Renal cortical epithelial cell (primary cell): Measurements from ENCODE around the gene DNAH9. TPM values are rescaled to one million over a fixed set of nuclear protein-coding genes. Genes with fewer than 3 reads are reported as not detected.

Experiments
- DNase-seq: peaks from one replicate; pipeline ENCODE4 v3.0.0-alpha.2; 2011; ENCODE audit warnings: low read depth
- total RNA-seq: library from RNA; depleted of rRNA; stranded (reverse); fragments of >200 nt; gene quantifications from 2 replicates; pipeline ENCODE4 v1.2.3, GENCODE V29; 2014

The DNAH9 gene
- total RNA-seq, 1 donor from 2014 or later, result 0.55 TPM

DNA sequence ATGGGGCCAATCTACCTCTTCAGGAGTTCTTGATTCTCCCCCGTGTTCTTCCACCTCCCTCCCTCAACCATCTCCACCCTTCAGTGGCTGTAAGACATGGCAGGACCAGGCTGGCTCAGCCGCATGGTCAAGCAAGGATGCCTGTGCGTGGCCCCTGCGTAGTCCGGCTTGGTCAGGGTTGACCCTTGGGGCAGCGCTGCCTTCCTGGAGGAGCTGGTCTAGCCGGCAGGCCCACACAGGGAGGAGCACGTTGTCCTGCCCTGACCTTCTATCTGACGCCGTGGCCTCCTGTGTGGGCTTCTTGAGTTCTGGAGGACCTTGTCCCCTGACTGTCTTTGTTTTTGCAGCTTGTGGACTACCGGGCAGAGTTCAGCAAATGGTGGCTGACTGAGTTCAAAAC, 169.8 kb downstream of the DNAH9 start:
- DNase-seq, result no peak

- DNase-seq, result no peak
Measured at GRCh38 chr17:11768981-11769380, 170.7 kb downstream of the DNAH9 start.

- DNase-seq, result no peak
Measured at GRCh38 chr17:11772031-11772430, 173.8 kb downstream of the DNAH9 start.

- no peak for DNase-seq
Measured at GRCh38 chr17:11779892-11780291, 181.6 kb downstream of the DNAH9 start.

GRCh38 chr17:11780621-11781020, 182.4 kb downstream of the DNAH9 start:
- DNase-seq, result no peak

DNA sequence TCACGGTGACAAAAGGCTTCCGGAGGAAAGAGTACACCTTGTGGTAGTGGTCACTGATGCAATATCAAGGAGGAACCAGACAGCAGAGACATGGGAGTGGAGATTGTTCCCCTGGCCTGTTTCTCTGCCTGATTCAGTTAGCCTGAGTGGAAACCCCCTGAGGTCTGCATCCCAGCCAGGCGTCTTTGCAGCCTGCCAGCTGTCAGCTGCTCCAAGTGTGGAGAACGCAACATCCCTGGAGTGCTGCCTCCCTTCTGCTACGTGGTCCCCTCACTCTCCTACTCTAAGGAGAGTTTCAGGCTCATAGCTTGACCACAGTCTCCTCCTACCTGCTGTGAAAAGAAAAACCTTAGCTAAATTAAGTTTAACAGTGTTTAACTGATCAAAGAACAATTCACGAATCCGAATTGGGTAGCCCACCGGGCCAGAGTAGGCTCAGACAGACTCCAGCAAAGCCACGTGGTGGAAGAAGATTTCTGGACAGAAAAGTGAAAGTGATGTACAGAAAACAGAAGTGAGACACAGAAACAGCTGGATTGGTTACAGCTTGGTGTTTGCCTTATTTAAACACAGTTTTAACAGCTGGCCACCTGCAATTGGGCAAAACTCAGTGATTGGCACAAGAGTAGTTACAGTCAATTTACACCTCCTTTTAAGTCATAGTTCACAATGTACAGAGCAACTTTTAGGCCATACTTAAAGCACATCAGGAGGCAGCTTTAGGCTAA, 188.6 kb downstream of the DNAH9 start:
- DNase-seq, result no peak

DNA sequence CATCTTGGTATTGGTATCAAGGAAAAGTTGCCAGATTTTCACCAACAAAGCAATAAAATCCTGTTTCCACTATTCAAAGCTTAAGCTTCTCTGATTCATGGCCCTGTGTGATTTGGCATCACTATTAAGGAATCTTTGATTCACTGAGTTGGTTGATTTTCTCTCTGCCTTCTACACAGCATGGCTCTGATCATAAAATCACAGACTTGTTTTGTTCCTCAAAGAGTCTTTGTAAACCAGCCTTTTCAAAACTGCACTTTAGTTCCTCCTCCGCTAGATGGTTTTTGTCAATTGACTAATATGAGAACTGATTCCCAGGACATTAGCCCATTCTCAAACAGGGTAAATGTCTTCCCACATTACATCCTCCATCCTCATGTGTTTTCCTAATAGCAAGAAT, 197.6 kb downstream of the DNAH9 start:
- no peak for DNase-seq

- DNase-seq, result no peak
Measured at GRCh38 chr17:11797803-11798202, 199.5 kb downstream of the DNAH9 start.

DNA sequence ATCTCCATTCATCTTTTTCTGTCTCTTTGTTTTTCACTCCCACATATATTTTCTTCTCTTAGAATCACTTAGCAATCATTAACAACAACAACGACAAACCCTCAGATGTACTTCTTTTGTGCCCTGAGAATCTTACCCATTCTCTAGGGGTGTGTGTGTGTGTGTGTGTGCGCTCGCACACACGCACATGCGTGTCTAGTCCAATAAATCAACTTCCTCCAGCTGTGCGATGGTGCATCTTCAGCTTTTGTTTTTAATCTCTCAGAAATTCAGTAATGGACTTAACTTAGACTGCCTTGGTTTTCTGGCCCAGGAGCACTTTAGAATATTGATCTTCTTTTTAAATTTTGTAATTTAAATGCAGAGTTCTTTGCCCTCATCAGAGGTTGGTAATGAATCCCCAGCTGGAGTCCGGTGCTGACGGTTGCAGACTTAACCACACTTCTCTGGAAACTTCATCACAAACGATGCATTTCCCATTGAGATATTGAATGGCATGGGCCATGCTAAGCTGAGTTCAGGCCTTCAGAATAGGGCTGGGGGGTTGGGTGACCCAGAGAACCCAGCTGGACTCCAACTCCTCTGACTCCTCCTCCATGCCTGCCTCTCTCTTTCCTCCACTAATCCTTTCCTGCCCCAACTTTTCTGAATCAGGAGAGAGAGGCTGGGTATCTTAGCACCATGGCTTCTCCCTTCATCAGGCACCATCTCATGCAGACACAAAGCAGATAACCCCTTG, 205.1 kb downstream of the DNAH9 start:
- DNase-seq, result no peak

- DNase-seq, result no peak
Measured at GRCh38 chr17:11805138-11805537, 206.9 kb downstream of the DNAH9 start.

DNA sequence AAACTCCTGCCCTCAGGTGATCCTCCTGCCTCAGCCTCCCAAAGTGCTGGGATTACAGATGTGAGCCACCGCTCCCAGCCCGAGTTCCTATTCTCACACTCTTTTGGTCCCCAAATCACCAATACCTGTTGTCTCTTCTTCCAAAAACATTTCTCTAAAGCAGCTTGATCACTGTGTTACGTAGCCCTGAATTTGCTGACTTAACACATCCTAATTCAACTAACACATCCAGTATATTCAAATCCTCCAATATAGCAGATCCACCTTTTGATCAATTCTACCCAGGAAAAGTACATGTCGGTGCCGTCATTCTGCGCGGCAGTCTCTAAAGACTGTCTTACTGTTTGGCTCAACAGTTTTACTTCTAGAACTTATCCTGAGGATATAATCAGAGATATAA, 207.7 kb downstream of the DNAH9 start:
- no peak for DNase-seq

DNA sequence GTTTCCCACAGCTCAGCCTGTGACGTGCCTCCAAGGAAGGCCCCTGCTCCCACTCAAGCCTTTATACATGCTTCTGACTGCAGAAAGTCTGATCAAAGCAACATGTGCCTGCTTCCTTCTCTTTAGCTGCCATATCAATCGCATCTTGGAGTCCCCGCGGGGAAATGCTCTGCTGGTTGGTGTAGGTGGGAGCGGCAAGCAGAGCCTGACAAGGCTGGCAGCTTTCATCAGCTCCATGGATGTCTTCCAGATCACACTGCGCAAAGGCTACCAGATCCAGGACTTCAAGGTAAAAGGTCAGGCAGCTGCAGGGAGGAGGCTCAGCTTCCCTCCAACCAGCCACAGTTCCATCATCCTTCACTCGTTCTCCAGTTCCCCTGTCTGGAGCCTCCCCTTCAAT, 209.3 kb downstream of the DNAH9 start:
- DNase-seq, result no peak

DNA sequence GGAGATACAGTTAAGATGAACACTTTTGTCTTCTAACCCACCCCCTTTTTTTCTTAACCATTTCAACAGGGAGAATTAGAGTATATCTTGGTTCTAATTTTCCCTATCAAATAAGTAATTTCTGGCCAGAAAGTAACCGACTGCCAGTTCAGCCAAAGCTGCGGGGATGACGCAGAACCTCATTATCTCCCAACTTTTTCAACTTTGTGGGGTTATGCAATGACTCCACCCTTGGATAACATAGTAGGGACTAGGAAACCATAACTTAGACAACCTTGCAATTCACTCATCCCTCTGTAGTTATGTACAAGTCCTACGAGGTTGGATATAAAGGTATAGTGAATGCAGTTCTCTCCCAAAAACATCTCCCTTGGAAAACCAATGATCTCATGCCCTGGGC, 215.0 kb downstream of the DNAH9 start:
- no peak for DNase-seq

DNA sequence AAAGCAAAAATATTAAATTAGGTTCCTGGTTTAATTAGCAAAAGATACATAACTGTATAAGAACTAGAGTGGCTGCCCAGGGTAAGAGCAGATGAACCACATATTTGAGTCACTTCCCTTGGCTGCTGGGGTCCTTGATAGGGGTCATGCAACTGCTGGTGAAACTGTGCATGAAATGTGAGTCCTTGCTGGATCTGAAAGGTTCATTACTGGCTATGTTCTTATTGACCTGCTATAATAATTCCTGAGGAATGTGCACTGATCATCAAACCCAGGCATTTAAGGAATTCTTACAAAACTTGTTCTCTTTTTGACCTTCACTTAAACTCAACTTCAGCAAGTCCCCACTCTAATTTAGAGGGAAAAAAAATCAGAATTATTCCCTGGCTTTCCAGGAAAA, 215.6 kb downstream of the DNAH9 start:
- DNase-seq, result no peak

DNA sequence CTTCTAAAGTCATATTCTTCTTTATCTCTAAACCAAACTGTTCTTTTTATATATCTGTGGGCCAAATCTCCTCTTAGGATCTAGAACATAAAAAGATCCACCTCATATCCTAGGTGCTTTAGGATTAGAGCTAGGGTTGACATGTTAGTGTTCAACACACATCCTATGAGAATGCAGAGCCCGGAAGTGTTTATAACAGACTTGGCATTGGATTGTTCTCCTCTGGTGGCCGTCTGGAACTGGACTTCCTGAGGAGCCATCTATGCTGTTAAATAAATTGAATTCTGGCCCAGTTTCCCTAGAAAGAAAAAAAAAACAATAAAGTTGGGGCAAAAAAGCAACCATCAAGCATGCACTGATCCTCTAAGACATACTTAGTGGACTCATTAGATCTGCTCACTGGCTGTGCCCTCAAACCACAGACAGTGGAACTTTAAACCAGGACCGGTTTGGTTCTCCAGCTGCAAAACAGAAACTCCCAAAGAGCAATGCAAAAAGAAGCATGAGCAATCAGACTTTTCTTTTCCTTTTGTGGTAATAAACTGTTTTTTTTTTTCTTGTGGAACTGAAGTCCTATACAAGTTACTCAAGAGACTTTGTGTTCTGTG, 216.5 kb downstream of the DNAH9 start:
- DNase-seq, result no peak

DNA sequence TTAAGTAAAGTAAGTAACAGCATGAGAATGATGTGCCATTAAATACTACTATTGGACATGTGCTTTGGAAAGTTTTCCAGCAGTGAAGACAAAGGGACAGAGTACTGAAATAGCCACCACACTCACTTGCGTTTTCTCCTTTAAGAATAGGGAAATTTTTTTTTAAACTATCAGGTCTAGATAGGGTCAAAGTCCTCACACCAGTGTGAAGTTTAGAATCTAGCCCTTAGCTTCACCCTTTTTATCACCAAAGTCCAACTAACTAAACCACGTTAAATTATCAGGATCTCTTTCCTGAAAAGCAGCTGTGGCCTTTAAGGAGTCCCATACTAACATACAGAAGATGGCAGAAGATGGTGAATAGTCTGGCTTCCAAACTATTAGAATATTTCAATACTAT, 218.1 kb downstream of the DNAH9 start:
- DNase-seq, result no peak

DNA sequence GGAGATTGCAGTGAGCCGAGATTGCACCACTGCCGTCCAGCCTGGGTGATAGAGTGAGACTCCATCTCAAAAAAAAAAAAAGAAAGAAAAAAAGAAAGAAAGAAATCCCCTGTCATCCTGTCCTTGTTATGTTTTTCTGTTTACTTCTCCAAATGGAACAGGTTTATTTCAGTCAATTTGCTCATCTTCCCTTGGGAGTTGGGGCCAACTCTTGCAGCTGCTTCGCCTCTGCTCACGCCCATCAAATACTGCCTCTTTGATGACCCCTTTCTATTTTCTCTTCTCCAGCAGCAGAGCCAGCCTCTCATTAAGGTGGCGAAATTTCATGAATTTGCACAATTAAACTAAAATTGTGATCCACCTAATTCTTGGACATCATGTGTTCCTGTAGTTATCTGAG, 225.6 kb downstream of the DNAH9 start:
- DNase-seq, result no peak

- no peak for DNase-seq
Measured at GRCh38 chr17:11825572-11826209, 227.4 kb downstream of the DNAH9 start.

DNA sequence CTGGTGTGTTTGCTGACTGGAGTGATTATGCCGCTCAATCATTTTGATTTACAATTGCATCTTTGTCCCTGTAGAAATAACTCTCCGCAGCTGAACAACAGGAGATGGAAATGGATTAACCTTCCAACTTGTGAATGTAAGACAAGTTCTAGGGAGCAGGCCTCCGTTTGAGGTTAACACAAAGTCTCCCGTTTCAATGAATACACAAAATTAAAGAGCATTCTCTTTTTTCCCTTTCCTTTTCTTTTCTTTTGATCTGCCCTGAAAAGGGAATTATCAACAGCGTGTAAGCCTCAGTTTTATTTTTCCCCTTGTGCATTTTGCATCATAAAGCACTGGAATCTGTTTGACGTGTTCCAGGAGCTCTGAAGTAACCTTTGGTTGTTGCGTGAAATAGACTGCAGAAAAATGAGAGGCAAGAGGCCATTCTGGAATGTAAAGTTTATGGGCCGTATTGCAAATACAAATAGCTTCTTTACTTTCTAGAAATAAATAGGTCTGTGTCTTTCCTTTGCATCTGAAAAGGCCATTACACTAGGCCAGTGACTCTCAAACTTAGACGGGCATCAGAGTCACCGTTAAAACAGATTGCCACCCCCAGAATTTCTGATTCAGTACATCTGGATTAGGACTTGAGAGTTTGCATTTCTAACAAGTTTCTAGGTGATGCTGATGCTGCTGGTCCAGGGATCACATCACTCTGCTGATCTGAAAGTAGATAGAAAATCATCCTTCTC, 234.3 kb downstream of the DNAH9 start:
- DNase-seq, result no peak

DNA sequence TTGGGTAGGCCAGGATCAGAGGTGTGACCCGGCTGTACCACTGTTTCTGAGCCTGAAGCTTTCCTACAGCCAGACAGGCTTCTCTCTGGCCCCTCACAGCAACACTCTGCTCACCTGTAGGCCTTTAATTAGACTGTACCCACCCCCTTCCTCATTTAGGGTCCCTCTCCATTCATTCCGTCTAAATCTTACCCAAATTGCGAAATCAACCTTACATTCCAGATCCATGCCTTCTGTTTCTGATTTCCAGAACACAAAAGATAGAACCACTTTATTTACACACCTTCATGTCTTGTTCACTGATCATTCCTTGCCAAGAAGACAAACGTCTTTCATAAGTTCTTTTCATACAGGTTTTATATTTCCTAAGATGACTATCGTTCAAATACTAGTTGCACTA, 238.2 kb downstream of the DNAH9 start:
- DNase-seq, result no peak

- DNase-seq, result no peak
Measured at GRCh38 chr17:11840052-11840451, 241.8 kb downstream of the DNAH9 start.

DNA sequence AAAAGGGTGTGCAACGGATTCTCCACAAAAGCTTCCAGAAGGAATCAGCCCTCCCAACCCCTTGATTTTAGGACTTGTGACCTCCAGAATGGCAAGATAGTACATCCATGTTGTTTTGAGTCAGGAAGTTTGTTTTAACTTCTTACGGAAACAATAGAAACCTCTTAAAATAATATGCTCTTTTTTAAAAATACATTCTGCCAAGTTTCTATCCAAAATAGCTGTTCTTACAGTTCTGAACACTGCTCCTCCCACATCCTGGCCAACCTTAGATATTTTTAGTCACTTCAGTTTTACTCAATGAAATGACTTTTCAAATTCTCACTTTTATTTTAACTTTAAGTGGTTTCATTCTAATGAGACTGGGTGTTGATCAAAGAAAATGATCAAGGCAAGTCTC, 242.6 kb downstream of the DNAH9 start:
- no peak for DNase-seq
